Osteoblast (primary cell): Measurements from ENCODE around the gene PDE6A. TPM values are rescaled to one million over a fixed set of nuclear protein-coding genes. Genes with fewer than 3 reads are reported as not detected.

Experiments used
- DNase-seq: peaks from one replicate; pipeline ENCODE4 v3.0.0; 2011; ENCODE audit warnings: low spot score, mixed read lengths; ENCODE audit not compliant: insufficient read length; ENCODE audit errors: missing footprints
- H2AFZ ChIP-seq: 2 replicates; pipeline ENCODE4 v1.6.0; 2011; ENCODE audit warnings: mild to moderate bottlenecking, low read length
- H3K27ac ChIP-seq: 2 replicates; pipeline ENCODE4 v1.5.1; 2011; ENCODE audit warnings: mild to moderate bottlenecking, low read depth, low read length, moderate library complexity
- H3K27me3 ChIP-seq: 2 replicates; pipeline ENCODE4 v1.6.0; 2012; ENCODE audit warnings: mild to moderate bottlenecking, control low read depth, inconsistent platforms, low read length, moderate library complexity; ENCODE audit not compliant: insufficient read depth
- H3K36me3 ChIP-seq: 2 replicates; pipeline ENCODE4 v1.5.1; 2011; ENCODE audit warnings: mild to moderate bottlenecking, low read length, control low read depth, moderate library complexity; ENCODE audit not compliant: insufficient read depth
- H3K4me1 ChIP-seq: 2 replicates; pipeline ENCODE4 v1.5.1; 2011; ENCODE audit warnings: mild to moderate bottlenecking, low read length, control low read depth, moderate library complexity; ENCODE audit not compliant: insufficient read depth
- H3K4me2 ChIP-seq: 2 replicates; pipeline ENCODE4 v1.6.0; 2011; ENCODE audit warnings: mild to moderate bottlenecking, low read length; ENCODE audit not compliant: insufficient read depth
- H3K4me3 ChIP-seq: fragments of 200-600 bp; sonication (generic); 3 replicates; pipeline ENCODE4 v1.5.1; 2012; ENCODE audit warnings: mild to moderate bottlenecking, low read length, inconsistent platforms; ENCODE audit not compliant: insufficient read depth
- H3K79me2 ChIP-seq: 2 replicates; pipeline ENCODE4 v1.6.0; 2012; ENCODE audit warnings: mild to moderate bottlenecking, low read length, control low read depth, inconsistent platforms; ENCODE audit not compliant: insufficient read depth
- H3K9me3 ChIP-seq: 2 replicates; pipeline ENCODE4 v1.5.1; 2011; ENCODE audit warnings: low read depth, low read length, control low read depth
- H4K20me1 ChIP-seq: 2 replicates; pipeline ENCODE4 v1.6.0; 2012; ENCODE audit warnings: mild to moderate bottlenecking, low read length, control low read depth; ENCODE audit not compliant: insufficient read depth
- CTCF ChIP-seq: IDR thresholded peaks from 2 replicates; pipeline ENCODE4 v1.5.1; 2011; ENCODE audit warnings: mild to moderate bottlenecking, low read depth, low read length, moderate library complexity; ENCODE audit errors: extremely low read depth
- total RNA-seq: library from RNA; depleted of rRNA; stranded (reverse); fragments of >200 nt; gene quantifications from 2 replicates; pipeline ENCODE4 v1.2.3, GENCODE V29; 2012

PDE6A gene
- total RNA-seq, 1 donor, result under 0.01 TPM

- H3K79me2 ChIP-seq, result no peaks in the 10 kb centered on the region
- no peaks in the 10 kb centered on the region for H3K4me1 ChIP-seq
- no peak overlapping the region for H3K27ac ChIP-seq
- H3K4me2 ChIP-seq, result no peak overlapping the region
- peak; percentile 31 for DNase-seq
- H3K36me3 ChIP-seq, result no peaks in the 10 kb centered on the region
- H4K20me1 ChIP-seq, result no peaks in the 10 kb centered on the region
- H3K9me3 ChIP-seq, result no peaks in the 10 kb centered on the region
- TF ChIP-seq CTCF, result peak; percentile 30
- H2AFZ ChIP-seq, result no peak overlapping the region
- peaks cover 5% of the 10 kb centered on the region for H3K27me3 ChIP-seq
- no peak overlapping the region for H3K4me3 ChIP-seq
Observed at GRCh38 chr5:149902177-149902576, 42.4 kb downstream of the PDE6A start.

- no peak overlapping the region for H2AFZ ChIP-seq
- no peak for TF ChIP-seq CTCF
- no peak overlapping the region for H3K4me3 ChIP-seq
- no peaks in the 10 kb centered on the region for H3K9me3 ChIP-seq
- no peaks in the 10 kb centered on the region for H4K20me1 ChIP-seq
- no peak overlapping the region for H3K4me2 ChIP-seq
- no peaks in the 10 kb centered on the region for H3K79me2 ChIP-seq
- H3K36me3 ChIP-seq, result no peaks in the 10 kb centered on the region
- no peak for DNase-seq
- no peak overlapping the region for H3K27ac ChIP-seq
- peaks cover 4% of the 10 kb centered on the region for H3K27me3 ChIP-seq
- no peaks in the 10 kb centered on the region for H3K4me1 ChIP-seq
Observed at GRCh38 chr5:149901511-149901910, 43.1 kb downstream of the PDE6A start.

- DNase-seq, result no peak
- H2AFZ ChIP-seq, result no peak overlapping the region
- H3K9me3 ChIP-seq, result no peaks in the 10 kb centered on the region
- TF ChIP-seq CTCF, result no peak
- no peak overlapping the region for H3K4me2 ChIP-seq
- H4K20me1 ChIP-seq, result no peaks in the 10 kb centered on the region
- H3K36me3 ChIP-seq, result no peaks in the 10 kb centered on the region
- H3K79me2 ChIP-seq, result no peaks in the 10 kb centered on the region
- peaks cover 6% of the 10 kb centered on the region for H3K4me1 ChIP-seq
- H3K27me3 ChIP-seq, result peaks cover 4% of the 10 kb centered on the region
- H3K4me3 ChIP-seq, result no peak overlapping the region
- no peak overlapping the region for H3K27ac ChIP-seq
Observed at GRCh38 chr5:149900390-149900789, 44.2 kb downstream of the PDE6A start.

GRCh38 chr5:149898811-149899210 is 45.8 kb downstream of the PDE6A start:
- H3K4me2 ChIP-seq, result no peak overlapping the region
- no peaks in the 10 kb centered on the region for H3K79me2 ChIP-seq
- TF ChIP-seq CTCF, result no peak
- H4K20me1 ChIP-seq, result no peaks in the 10 kb centered on the region
- DNase-seq, result no peak
- H3K27me3 ChIP-seq, result no peaks in the 10 kb centered on the region
- no peaks in the 10 kb centered on the region for H3K9me3 ChIP-seq
- H3K4me1 ChIP-seq, result peaks cover 6% of the 10 kb centered on the region
- H3K27ac ChIP-seq, result no peak overlapping the region
- no peak overlapping the region for H2AFZ ChIP-seq
- no peak overlapping the region for H3K4me3 ChIP-seq
- H3K36me3 ChIP-seq, result no peaks in the 10 kb centered on the region
